Cortex of kidney (tissue), 1 donor: Measurements from ENCODE around the gene HELLS.
"Not testable (repeated sequence)": the region's sequence is repeated elsewhere in the genome, so short reads cannot be mapped to it uniquely, and the experiment has no call there.

Experiments used
- DNase-seq: peaks from one replicate; lab custom pipeline; 2025; lab: John Stamatoyannopoulos, UW

HELLS gene

GRCh38 chr10:94545391-94546048 lies at the start of gene HELLS:
TSS of gene HELLS (plus strand) at chr10:94545788. CDS start at chr10:94545922, 134 bp downstream.
- no peak for DNase-seq

DNA sequence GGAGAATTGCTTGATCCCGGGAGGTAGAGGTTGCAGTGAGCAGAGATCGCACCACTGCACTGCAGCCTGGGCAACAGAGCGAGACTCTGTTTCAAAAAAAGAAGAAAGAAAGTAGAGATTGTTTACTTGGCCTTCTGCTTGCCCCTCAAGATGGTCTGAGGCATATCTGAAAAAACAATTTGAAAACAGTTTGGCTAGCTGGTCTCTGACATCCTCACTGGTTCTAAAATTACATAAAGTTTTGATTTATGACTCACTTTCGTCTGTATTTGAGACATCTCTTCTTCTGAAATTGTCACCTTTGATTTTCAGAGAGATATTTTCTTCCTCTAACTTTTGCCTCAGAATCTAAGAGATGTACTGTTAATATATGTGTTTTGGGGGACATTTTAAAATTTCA lies 49.6 kb upstream of the HELLS start:
- DNase-seq: no peak

- no peak for DNase-seq
Observed at GRCh38 chr10:94496646-94497045, 48.9 kb upstream of the HELLS start.

- DNase-seq: no peak
Observed at GRCh38 chr10:94500063-94500462, 45.5 kb upstream of the HELLS start.

DNA sequence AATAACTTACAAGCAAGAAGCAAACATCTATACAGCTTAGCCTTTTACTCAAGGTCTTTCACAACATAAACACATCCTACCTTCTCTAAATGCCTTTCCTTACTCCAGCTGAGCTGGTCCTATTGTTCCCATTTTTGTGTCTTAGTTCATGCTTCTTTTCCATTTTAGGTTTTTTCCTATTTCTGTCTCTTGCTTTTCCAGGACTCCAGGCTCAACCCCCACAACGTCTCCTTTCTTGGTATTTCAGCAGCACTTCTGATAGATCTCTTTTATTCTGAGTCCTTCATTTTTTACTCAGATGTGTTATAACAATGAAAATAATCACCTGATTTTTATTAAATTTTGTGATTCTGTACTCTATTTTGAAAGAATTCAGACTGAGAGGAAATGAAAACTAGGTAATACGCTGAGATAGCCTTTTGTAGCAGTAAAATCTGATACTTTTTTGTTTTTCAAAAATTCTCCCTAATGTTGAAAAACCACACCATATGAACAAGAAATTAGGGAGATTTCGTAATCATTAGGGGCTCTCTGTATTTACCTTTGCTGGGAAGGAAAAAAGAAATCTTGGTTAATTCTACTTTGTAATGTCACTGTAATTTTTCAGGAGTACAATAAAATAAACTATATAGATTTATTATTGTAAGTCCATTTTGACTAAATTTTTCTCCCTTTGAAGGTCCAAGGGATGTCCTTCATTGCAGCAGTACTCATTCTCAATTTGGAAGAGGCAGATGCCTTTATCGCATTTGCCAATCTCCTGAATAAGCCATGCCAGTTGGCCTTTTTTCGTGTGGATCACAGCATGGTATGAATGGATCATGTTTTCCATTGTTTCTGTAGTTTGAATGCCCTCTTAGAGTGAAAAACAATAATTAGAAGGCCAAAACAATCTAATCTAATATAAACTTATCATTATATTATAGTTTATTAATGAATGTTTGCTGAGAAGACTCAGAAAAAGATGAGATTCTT lies 24.0 kb upstream of the HELLS start:
- no peak for DNase-seq

- no peak for DNase-seq
Observed at GRCh38 chr10:94524146-94524545, 21.4 kb upstream of the HELLS start.

DNA sequence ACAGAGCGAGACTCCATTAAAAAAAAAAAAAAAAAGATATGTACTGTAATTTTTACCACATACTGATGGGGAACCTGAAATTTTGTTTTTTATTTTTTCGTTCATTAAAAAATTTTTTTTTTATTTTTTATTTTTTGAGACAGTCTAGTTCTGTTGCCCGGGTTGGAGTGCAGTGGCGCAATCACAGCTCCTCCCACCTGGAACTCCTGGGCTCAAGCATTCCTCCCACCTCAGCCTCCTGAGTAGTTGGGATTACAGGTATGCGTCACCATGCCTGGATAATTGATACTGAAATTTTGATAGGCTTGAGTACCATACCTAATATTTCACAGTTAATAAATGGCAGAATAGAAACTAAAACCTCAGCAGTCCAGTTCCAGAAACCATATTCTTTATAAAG lies 20.9 kb upstream of the HELLS start:
- DNase-seq: no peak

- not testable (repeated sequence) for DNase-seq
Observed at GRCh38 chr10:94531550-94531949, 14.0 kb upstream of the HELLS start.

DNA sequence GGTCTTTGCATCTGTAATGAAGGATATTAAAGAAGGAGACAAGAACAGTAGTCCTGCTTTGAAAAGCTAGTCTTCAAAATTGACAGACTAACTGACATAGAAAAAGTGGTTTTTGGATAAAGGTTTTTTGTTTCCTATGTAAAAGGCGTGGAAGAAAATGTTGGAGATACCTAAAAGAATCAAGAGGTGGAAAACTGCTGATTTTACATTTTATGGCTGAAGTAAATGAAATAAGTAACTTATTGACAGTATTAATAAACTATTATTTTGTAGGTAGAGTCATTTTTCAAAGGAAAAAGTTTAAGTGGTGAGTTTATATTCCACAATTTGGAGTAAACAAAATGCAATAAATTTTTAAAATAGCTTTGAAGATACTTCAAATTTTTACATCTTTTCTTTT lies 12.6 kb upstream of the HELLS start:
- no peak for DNase-seq

- not testable (repeated sequence) for DNase-seq
Observed at GRCh38 chr10:94542282-94542681, 3.3 kb upstream of the HELLS start.

GRCh38 chr10:94546049-94546900 lies 687 bp downstream of the HELLS start:
- DNase-seq: no peak

GRCh38 chr10:94546901-94547185 lies 1.3 kb downstream of the HELLS start:
- DNase-seq: no peak

DNA sequence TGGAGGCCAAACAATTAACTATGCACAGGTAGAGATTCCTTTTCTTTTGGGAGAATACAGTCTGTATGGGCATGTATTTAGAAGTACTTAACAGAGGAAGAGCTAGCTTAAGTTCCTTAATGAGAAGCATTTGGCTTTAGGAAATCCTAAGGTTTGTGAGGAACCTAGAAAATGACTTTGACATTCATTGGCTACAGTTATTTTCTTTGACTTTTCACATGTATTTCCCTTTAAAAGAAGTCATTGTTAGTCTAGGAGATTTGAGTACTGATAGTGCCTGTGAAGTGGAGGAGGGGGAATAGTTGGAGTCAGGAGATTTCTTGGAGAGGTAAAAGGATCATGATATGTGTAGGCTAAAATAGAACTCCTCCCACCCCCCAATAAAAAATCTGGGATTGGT lies 3.6 kb downstream of the HELLS start:
- no peak for DNase-seq

DNA sequence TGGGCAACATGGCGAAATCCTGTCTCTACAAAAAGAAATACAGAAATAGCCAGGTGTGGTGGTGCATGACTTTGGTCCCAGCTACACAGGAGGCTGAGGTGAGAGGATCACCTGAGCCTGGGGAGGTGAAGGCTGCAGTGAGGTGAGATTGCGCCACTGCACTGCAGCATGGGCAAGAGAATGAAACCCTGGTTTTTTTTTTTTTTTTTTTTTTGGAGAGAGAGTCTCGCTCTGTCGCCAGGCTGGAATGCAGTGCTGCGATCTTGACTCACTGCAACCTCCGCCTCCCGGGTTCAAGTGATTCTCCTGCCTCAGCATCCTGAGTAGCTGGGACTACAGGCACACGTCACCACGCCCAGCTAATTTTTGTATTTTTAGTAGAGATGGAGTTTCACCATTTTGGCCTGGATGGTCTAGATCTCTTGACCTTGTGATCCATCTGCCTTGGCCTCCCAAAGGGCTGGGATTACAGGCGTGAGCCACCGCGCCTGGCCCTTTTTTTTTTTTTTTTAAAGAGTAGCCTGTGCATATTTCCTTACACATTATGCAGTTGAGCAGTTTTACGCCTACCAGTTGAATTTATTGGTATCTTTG lies 22.2 kb downstream of the HELLS start:
- not testable (repeated sequence) for DNase-seq

DNA sequence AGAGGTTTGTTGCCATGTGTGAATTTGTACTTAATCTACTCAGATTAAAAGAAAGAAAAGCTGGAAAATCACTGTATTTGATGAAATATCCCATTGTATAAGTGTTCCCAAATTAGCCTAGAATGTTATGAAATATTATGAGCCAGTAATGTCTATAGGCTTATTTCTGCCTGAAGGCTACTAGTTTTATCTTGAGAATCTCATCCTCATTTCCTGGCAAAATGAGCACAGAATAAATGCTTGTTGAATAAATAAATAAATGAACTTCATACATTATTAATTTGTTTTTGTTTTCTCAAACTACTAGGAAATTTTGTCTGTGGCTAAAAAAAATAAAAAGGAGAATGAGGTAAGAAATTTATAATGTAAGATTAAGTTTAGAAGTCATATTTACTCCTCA lies 25.5 kb downstream of the HELLS start:
- no peak for DNase-seq

DNA sequence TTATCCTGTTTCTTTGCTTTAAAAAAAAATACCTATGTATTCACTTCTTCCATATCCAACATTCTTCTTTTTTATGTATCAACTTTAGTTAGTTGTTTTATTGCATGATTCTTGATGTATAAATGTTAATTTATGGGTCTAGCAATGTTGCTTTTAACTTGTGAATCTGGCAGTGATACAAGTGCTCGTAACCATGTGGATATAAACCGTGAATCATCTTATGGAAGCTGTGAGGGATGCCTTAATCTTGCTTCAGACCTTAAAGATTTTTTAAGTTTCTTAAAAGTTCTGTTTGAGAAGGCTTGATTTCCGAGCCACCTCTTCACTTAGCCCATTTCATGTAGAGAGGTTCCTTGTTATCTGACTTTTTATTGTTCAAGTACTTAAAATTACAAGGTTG lies 25.9 kb downstream of the HELLS start:
- no peak for DNase-seq

DNA sequence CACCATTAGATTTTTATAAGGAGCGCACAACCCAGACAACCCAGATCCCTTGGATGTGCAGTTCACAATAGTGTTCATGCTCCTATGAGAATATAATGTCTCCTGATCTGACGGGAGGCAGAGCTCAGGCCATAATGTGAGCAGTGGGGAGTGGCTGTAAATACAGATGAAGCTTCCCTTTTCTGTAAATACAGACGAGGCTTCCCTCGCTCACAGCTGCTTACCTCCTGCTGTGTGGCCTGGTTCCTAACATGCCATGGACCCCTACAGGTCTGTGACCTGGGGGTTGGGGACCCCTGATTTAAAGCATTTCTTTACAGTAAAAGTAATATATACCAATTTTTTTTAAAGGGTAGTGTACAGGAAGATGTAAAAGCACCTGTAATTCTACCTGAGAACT lies 33.2 kb downstream of the HELLS start:
- DNase-seq: no peak

DNA sequence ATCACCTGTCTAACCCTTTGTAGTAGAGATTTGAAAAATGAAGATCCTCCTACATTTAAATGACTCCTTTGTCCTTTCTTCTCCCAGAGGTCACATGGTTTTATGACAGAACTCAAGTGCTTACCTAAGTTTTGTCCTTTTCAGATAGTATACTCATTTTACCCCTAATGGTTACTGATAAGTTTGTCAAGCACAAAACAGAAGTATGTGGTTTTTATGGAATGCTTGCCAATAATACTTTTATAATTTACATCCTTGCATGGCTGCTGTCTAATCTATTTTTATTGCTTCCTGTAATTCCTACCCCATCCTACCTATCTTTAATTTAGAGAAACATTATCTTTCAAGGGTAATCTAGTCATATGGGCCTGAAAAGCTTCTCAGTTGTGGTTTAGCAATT lies 37.5 kb downstream of the HELLS start:
- DNase-seq: no peak

GRCh38 chr10:94591461-94592205 lies 46.0 kb downstream of the HELLS start:
- no peak for DNase-seq

GRCh38 chr10:94602729-94603515 lies 57.3 kb downstream of the HELLS start:
- no peak for DNase-seq

DNA sequence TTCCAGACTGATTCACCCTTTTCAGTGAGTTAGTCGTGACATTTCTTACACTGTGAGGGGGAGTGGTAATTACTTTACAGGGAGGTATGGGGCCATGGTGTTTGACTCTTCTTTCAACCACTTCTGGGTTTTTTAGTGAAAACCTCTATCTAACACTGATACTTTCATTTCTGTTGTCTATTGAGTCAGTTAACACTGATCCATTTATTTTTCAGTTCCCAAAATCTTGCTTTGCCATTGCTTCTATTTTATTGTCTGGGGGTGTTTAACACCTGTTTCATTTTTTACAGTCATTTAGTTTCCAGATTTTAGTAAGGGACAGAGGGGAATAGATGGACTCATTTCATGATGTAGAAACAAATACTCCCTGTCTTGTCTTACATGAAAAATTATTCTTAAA lies 61.5 kb downstream of the HELLS start:
- no peak for DNase-seq
